ENCODE results near the gene HSPG2. TPM values are rescaled to one million over a fixed set of nuclear protein-coding genes. Genes with fewer than 3 reads are reported as not detected.
A peak's percentile ranks its signal among the peaks of the same experiment; 100 is the strongest.

The HSPG2 gene
- total RNA-seq, 1 donor from 2014 or later, result 179 TPM

DNA sequence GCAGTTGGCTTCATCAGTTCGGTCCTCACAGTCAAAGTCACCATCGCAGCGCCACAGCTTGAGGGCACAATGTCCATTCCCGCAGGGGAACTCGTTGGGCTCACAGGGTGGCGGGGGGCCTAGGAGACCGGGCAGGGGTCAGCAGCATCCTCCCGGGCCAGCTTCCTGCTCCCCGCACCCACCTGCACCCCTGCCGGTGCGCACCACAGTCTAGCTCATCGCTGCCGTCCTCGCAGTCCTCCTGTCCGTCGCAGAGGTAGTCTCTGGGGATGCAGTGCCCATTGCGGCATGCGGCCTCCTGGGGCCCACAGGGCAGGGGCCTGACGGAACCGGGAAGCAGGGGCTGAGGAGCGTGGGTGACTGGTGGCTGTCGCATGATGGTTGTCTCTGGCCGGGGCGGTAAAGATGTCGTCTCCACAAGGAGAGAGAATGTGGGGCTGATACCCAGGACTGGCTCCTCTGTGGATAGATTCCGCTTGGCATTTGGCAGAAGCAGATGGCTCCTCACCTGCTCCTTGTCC is 49.8 kb downstream of the HSPG2 start:
- Histone ChIP-seq H3K9me3 (no peaks in the 10 kb centered on the region), H3K27ac (no peak overlapping the region), H3K4me3 (no peak overlapping the region), H3K27me3 (no peaks in the 10 kb centered on the region), H3K4me1 (no peaks in the 10 kb centered on the region), H3K36me3 (peaks cover 0 to 52% of the 10 kb centered on the region in 2 donors)
- DNase-seq (ENCODE audit: extremely low spot score in 2 of 2), result no peak
- TF ChIP-seq POLR2AphosphoS5 (IDR thresholded peaks at IDR 0.05; ENCODE audit: insufficient read depth in 1 of 2, low read depth in 1 of 2), result peak in 1 of 2 donors; percentile 13
- TF ChIP-seq, protein P1, sequence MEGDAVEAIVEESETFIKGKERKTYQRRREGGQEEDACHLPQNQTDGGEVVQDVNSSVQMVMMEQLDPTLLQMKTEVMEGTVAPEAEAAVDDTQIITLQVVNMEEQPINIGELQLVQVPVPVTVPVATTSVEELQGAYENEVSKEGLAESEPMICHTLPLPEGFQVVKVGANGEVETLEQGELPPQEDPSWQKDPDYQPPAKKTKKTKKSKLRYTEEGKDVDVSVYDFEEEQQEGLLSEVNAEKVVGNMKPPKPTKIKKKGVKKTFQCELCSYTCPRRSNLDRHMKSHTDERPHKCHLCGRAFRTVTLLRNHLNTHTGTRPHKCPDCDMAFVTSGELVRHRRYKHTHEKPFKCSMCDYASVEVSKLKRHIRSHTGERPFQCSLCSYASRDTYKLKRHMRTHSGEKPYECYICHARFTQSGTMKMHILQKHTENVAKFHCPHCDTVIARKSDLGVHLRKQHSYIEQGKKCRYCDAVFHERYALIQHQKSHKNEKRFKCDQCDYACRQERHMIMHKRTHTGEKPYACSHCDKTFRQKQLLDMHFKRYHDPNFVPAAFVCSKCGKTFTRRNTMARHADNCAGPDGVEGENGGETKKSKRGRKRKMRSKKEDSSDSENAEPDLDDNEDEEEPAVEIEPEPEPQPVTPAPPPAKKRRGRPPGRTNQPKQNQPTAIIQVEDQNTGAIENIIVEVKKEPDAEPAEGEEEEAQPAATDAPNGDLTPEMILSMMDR (IDR thresholded peaks at IDR 0.05), result no peak
- intact Hi-C loops (cut with DNase I), result no loop called here

DNA sequence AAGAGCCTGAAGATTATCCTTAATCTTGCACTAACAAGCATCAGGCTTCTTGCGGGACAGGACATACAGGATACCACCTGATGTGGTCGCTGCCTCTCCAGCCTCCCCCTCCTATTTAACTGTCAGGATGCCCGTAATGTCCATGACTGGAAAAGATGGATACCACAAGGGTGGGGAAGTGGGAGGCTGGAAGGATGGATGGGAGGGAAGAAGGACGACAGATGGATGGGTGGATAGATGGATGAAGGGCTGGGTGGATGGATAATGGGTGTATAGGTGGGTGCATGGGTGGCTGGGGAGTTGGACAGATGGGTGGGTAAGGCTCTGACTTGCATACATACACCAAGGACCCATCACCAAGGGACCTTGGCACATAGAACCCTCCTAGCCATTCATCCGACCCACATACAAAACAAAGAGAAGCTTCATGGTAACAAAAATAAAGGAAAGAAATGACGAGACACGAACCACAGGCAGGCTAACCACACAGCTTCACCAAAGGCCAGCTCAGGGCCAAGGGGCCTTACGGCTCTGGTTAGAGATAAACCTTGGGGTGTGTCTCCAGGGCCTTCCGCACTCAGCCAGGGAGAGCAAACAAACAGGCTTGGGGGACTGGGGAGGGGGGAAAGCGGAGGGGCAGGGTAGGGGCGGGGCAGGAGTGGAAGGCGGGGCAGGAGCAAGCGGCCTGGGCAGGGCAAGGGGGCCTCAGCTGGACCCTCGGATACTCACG is 50.5 kb downstream of the HSPG2 start:
- peaks cover 0 to 52% of the 10 kb centered on the region in 2 donors for H3K36me3 ChIP-seq

DNA sequence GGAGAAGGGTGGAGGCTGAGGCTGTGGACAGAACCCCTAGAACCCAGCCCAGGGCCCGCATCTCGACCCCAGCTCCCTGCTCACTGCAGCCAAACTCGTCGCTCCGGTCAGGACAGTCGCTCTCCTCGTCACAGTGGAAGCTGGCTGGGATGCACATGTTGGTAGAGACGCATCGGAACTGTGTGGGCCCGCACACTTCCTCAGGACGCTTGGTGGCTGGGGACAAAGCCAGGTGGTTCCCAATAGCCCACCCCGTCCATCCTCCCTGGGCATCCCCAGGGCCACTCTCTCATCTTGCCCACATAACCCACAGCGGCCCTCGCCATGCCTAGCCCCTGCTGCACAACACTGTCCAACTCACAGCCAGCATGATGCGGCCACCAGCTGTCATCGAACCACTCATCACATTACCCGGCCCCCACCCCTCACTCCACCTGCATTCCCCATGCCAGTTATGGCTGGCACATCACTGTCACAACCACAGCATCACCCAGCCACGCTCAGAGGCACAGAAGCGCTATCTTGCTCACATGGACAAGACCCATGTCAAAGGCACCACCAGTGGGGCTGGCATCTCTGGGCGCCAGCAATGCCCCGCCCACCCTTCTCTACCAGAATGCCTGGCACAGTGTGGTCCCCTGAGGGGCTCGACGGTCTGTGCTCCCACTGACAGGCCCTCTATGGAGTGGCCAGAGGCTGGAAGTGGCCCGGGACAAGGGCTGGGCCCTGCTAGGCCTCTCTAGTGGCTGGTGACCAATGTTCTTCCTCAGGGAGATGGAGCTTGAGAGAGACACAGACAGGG is 51.7 kb downstream of the HSPG2 start:
- intact Hi-C loops (cut with DNase I), result no loop called here
- H3K4me3 ChIP-seq, result no peak overlapping the region
- H3K9me3 ChIP-seq, result no peaks in the 10 kb centered on the region
- peaks cover 0 to 63% of the 10 kb centered on the region in 2 donors for H3K36me3 ChIP-seq
- TF ChIP-seq, protein P1 (IDR thresholded peaks at IDR 0.05), result no peak
- TF ChIP-seq POLR2A (IDR thresholded peaks at IDR 0.05) (no peak), POLR2AphosphoS5 (IDR thresholded peaks at IDR 0.05; ENCODE audit: insufficient read depth in 1 of 2, low read depth in 1 of 2) (no peak)
- H3K27ac ChIP-seq, result no peak overlapping the region
- no peak for DNase-seq (ENCODE audit: extremely low spot score in 2 of 2)
- H3K27me3 ChIP-seq, result no peaks in the 10 kb centered on the region
- no peaks in the 10 kb centered on the region for H3K4me1 ChIP-seq

More for the DNA sequence above, 50.5 kb downstream of the HSPG2 start:
- Histone ChIP-seq H3K4me3 (no peak overlapping the region), H3K27ac (no peak overlapping the region), H3K27me3 (no peaks in the 10 kb centered on the region), H3K9me3 (no peaks in the 10 kb centered on the region), H3K4me1 (no peaks in the 10 kb centered on the region)
- no peak for DNase-seq (ENCODE audit: extremely low spot score in 2 of 2)
- no peak for TF ChIP-seq POLR2AphosphoS5 (IDR thresholded peaks at IDR 0.05; ENCODE audit: insufficient read depth in 1 of 2, low read depth in 1 of 2)
- no peak for TF ChIP-seq POLR2A (IDR thresholded peaks at IDR 0.05)
- TF ChIP-seq, protein P1 (IDR thresholded peaks at IDR 0.05), result no peak
- intact Hi-C loops (cut with DNase I), result no loop called here

DNA sequence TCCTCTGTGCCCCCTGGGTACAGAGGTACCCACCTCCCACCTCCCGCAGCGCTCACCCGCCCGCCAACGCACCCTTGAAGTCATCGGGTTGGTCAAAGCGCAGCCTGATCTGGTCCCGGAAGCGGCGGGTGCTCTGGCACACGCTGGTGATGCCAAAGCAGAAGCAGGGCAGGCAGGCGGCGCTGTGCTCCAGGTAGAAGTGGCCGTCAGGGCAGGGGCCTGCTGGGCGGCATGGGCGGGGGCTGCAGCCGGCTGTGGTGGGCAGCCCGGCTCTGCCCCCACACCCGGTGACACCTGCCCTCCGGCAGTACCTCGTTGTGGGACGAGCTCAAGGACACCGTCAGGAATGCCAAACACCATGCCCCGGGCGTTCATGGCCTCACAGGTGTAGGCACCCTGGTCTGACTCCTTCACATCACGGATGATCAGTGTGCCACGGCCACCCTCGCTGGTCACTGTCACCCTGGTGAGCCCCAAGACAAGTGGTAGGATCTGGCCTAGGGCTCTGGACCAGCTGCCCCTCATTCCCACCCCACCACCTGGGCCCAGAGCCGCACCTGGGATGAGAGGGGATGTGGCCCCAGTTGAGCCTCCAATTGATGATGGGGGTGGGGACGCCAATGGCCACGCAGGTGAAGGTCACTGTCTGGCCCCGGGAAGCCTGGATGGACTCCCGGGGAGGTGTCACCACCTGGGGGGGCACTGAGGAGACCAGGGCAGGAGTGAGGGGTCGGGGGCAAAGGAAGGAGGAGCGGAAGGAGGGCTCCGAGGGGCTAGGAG is 52.5 kb downstream of the HSPG2 start:
- H3K27ac ChIP-seq, result no peak overlapping the region
- no peaks in the 10 kb centered on the region for H3K27me3 ChIP-seq
- intact Hi-C loops (cut with DNase I), result no loop called here
- H3K4me1 ChIP-seq, result no peaks in the 10 kb centered on the region
- no peaks in the 10 kb centered on the region for H3K9me3 ChIP-seq
- TF ChIP-seq, protein P1 (IDR thresholded peaks at IDR 0.05), result no peak
- TF ChIP-seq POLR2A (IDR thresholded peaks at IDR 0.05) (no peak), POLR2AphosphoS5 (IDR thresholded peaks at IDR 0.05; ENCODE audit: insufficient read depth in 1 of 2, low read depth in 1 of 2) (no peak)
- no peak for DNase-seq (ENCODE audit: extremely low spot score in 2 of 2)
- H3K4me3 ChIP-seq, result no peak overlapping the region
- peaks cover 0 to 71% of the 10 kb centered on the region in 2 donors for H3K36me3 ChIP-seq
